Neural cell (in vitro differentiated cells): ENCODE data around the gene SYNGR4. TPM values are rescaled to one million over a fixed set of nuclear protein-coding genes. Genes with fewer than 3 reads are reported as not detected.

Experiments used
- H2AFZ ChIP-seq: fragments of 200-600, 300-800 bp; sonication (generic), shearing (Covaris generic); 2 replicates; pipeline ENCODE4 v1.6.0; 2014; ENCODE audit warnings: low read depth, mild to moderate bottlenecking, antibody characterized with exemption, low read length, moderate library complexity
- H3F3A ChIP-seq: fragments of 200-600 bp; shearing (Covaris generic); 2 replicates; pipeline ENCODE4 v1.6.1; 2016; ENCODE audit warnings: mild to moderate bottlenecking, moderate library complexity, mixed read lengths, antibody characterized with exemption, low read length; ENCODE audit not compliant: insufficient read depth, poor library complexity, severe bottlenecking
- H3K27ac ChIP-seq: fragments of 200-600, 300-800 bp; sonication (generic), shearing (Covaris generic); 2 replicates; pipeline ENCODE4 v1.5.1; 2014; ENCODE audit warnings: mild to moderate bottlenecking, low read length, moderate library complexity
- H3K27me3 ChIP-seq: fragments of 300-800, 200-600 bp; sonication (generic), shearing (Covaris generic); 2 replicates; pipeline ENCODE4 v1.6.0; 2014; ENCODE audit warnings: mild to moderate bottlenecking, low read depth, low read length, moderate library complexity; ENCODE audit not compliant: insufficient read depth
- H3K36me3 ChIP-seq: fragments of 300-800, 200-600 bp; sonication (generic), shearing (Covaris generic); 2 replicates; pipeline ENCODE4 v1.5.1; 2014; ENCODE audit warnings: mild to moderate bottlenecking, antibody characterized with exemption, low read length, moderate library complexity; ENCODE audit not compliant: insufficient read depth
- H3K4me2 ChIP-seq: fragments of 300-800, 200-600 bp; sonication (generic), shearing (Covaris generic); 2 replicates; pipeline ENCODE4 v1.6.0; 2014; ENCODE audit warnings: mild to moderate bottlenecking, low read length
- H3K4me3 ChIP-seq: fragments of 300-800, 200-600 bp; sonication (generic), shearing (Covaris generic); 2 replicates; pipeline ENCODE4 v1.5.1; 2014; ENCODE audit warnings: mild to moderate bottlenecking, low read length, moderate library complexity
- H3K79me2 ChIP-seq: fragments of 200-600 bp; shearing (Covaris generic); replicated peaks from 2 replicates; pipeline ENCODE4 v1.6.0; 2014; ENCODE audit warnings: mild to moderate bottlenecking, low read length, moderate library complexity; ENCODE audit not compliant: insufficient read depth
- H3K9ac ChIP-seq: fragments of 300-800, 200-600 bp; sonication (generic), shearing (Covaris generic); 2 replicates; pipeline ENCODE4 v1.6.1; 2016; ENCODE audit warnings: mild to moderate bottlenecking, low read length, mixed read lengths
- H3K9me2 ChIP-seq: fragments of 200-600 bp; shearing (Covaris generic); 2 replicates; pipeline ENCODE4 v1.6.1; 2016; ENCODE audit warnings: mild to moderate bottlenecking, low read length, mixed read lengths; ENCODE audit not compliant: insufficient read depth
- H3K9me3 ChIP-seq: fragments of 200-600, 300-800 bp; sonication (generic), shearing (Covaris generic); 2 replicates; pipeline ENCODE4 v1.6.1; 2016; ENCODE audit warnings: mild to moderate bottlenecking, mixed run types, low read length, moderate library complexity, mixed read lengths
- H4K20me1 ChIP-seq: fragments of 200-600 bp; shearing (Covaris generic); 2 replicates; pipeline ENCODE4 v1.6.1; 2016; ENCODE audit warnings: mild to moderate bottlenecking, mixed run types; ENCODE audit not compliant: insufficient read depth
- CTCF ChIP-seq: fragments of 450-650 bp; IDR thresholded peaks from 2 replicates; pipeline ENCODE4 v1.5.1; 2014; ENCODE audit warnings: antibody characterized with exemption, mild to moderate bottlenecking, moderate library complexity; ENCODE audit not compliant: poor library complexity, severe bottlenecking
- EP300 ChIP-seq: fragments of 450-650 bp; conservative IDR thresholded peaks from 2 replicates; pipeline ENCODE4 v1.6.1; 2014; ENCODE audit warnings: antibody characterized with exemption, mild to moderate bottlenecking, moderate library complexity; ENCODE audit not compliant: poor library complexity, severe bottlenecking
- EZH2 ChIP-seq: fragments of 200-600, 300-800 bp; shearing (Covaris generic), sonication (generic); IDR thresholded peaks from 2 replicates; pipeline ENCODE4 v1.6.1; 2014; ENCODE audit warnings: antibody characterized with exemption, low read length, borderline replicate concordance, mild to moderate bottlenecking; ENCODE audit not compliant: insufficient read depth, poor library complexity, severe bottlenecking
- MXI1 ChIP-seq: fragments of 450-650 bp; conservative IDR thresholded peaks from 2 replicates; pipeline ENCODE4 v1.6.1; 2014; ENCODE audit warnings: antibody characterized with exemption, mild to moderate bottlenecking; ENCODE audit not compliant: poor library complexity, severe bottlenecking
- POLR2AphosphoS5 ChIP-seq: IDR thresholded peaks from 2 replicates; pipeline ENCODE4 v1.6.1; 2012
- RAD21 ChIP-seq: fragments of 450-650 bp; conservative IDR thresholded peaks from 2 replicates; pipeline ENCODE4 v1.6.1; 2014; ENCODE audit warnings: antibody characterized with exemption, mild to moderate bottlenecking, moderate library complexity
- REST ChIP-seq: IDR thresholded peaks from 2 replicates; pipeline ENCODE4 v1.6.1; 2012; ENCODE audit warnings: borderline replicate concordance
- SMC3 ChIP-seq: fragments of 450-650 bp; conservative IDR thresholded peaks from 2 replicates; pipeline ENCODE4 v1.6.1; 2014; ENCODE audit warnings: antibody characterized with exemption, mild to moderate bottlenecking, moderate library complexity; ENCODE audit not compliant: poor library complexity
- TAF1 ChIP-seq: IDR thresholded peaks from 2 replicates; pipeline ENCODE4 v1.6.1; 2012; ENCODE audit warnings: low read depth
- polyA plus RNA-seq: library from polyadenylated mRNA; depleted of rRNA; stranded (reverse); fragments of >200 nt; gene quantifications from 2 replicates; pipeline ENCODE4 v1.2.3, GENCODE V29; 2014

SYNGR4 gene
- polyA plus RNA-seq, 1 donor from 2014 or later, result not detected

GRCh38 chr19:48362716-48363499, 1.3 kb upstream of the SYNGR4 start:
- Histone ChIP-seq H2AFZ (peak overlapping the region; percentile 85), H3K27ac (peak overlapping the region; percentile 92)
- peak; percentile 15 for TF ChIP-seq POLR2AphosphoS5
- TF ChIP-seq SMC3, result peak; percentile 8
- TF ChIP-seq CTCF, result peak; percentile 41
- TF ChIP-seq RAD21, result no peak
- peak; percentile 37 for TF ChIP-seq MXI1

GRCh38 chr19:48363500-48363809, 712 bp upstream of the SYNGR4 start:
- Histone ChIP-seq H3K27me3 (no peaks in the 10 kb centered on the region), H3K4me2 (peak overlapping the region; percentile 96), H3K27ac (peak overlapping the region; percentile 92), H3K9me2 (no peaks in the 10 kb centered on the region), H3K36me3 (no peaks in the 10 kb centered on the region), H3K9ac (peak overlapping the region; percentile 87), H3K79me2 (no peaks in the 10 kb centered on the region), H3F3A (no peaks in the 10 kb centered on the region), H4K20me1 (no peaks in the 10 kb centered on the region), H3K9me3 (no peaks in the 10 kb centered on the region), H2AFZ (peak overlapping the region; percentile 85), H3K4me3 (peak overlapping the region; percentile 73)
- TF ChIP-seq REST (peak; percentile 78), POLR2AphosphoS5 (no peak)

More at GRCh38 chr19:48362716-48363499, 1.3 kb upstream of the SYNGR4 start:
- Histone ChIP-seq H3K4me2 (peak overlapping the region; percentile 96), H3K36me3 (no peaks in the 10 kb centered on the region), H3F3A (no peaks in the 10 kb centered on the region), H3K27me3 (no peaks in the 10 kb centered on the region), H3K4me3 (peak overlapping the region; percentile 73), H3K79me2 (no peaks in the 10 kb centered on the region), H3K9me2 (no peaks in the 10 kb centered on the region), H3K9me3 (no peaks in the 10 kb centered on the region), H3K9ac (peak overlapping the region; percentile 87), H4K20me1 (no peaks in the 10 kb centered on the region)

- Histone ChIP-seq H3K9me3 (no peaks in the 10 kb centered on the region), H2AFZ (no peak overlapping the region)
- TF ChIP-seq CTCF, result no peak
- TF ChIP-seq EZH2, result no peak
- no peak for TF ChIP-seq MXI1
- TF ChIP-seq TAF1, result no peak
- no peak for TF ChIP-seq RAD21
- no peak for TF ChIP-seq POLR2AphosphoS5
- TF ChIP-seq SMC3, result no peak
- TF ChIP-seq EP300, result no peak
These were observed 606 bp downstream of the SYNGR4 start for GRCh38 chr19:48364598-48365348.

More at GRCh38 chr19:48364598-48365348, 606 bp downstream of the SYNGR4 start:
- Histone ChIP-seq H3K9me2 (no peaks in the 10 kb centered on the region), H3K9ac (peak overlapping the region; percentile 87), H3K27ac (no peak overlapping the region), H3K27me3 (no peaks in the 10 kb centered on the region), H3K79me2 (no peaks in the 10 kb centered on the region), H3K4me2 (no peak overlapping the region), H4K20me1 (no peaks in the 10 kb centered on the region), H3F3A (no peaks in the 10 kb centered on the region), H3K4me3 (peak overlapping the region; percentile 73), H3K36me3 (no peaks in the 10 kb centered on the region)
